ENCODE measurements around the gene TAF9B.
A peak's percentile ranks its signal among the peaks of the same experiment; 100 is the strongest.
"Not testable (repeated sequence)": the region's sequence is repeated elsewhere in the genome, so short reads cannot be mapped to it uniquely, and the experiment has no call there.

The TAF9B gene, protein sequence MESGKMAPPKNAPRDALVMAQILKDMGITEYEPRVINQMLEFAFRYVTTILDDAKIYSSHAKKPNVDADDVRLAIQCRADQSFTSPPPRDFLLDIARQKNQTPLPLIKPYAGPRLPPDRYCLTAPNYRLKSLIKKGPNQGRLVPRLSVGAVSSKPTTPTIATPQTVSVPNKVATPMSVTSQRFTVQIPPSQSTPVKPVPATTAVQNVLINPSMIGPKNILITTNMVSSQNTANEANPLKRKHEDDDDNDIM

DNA sequence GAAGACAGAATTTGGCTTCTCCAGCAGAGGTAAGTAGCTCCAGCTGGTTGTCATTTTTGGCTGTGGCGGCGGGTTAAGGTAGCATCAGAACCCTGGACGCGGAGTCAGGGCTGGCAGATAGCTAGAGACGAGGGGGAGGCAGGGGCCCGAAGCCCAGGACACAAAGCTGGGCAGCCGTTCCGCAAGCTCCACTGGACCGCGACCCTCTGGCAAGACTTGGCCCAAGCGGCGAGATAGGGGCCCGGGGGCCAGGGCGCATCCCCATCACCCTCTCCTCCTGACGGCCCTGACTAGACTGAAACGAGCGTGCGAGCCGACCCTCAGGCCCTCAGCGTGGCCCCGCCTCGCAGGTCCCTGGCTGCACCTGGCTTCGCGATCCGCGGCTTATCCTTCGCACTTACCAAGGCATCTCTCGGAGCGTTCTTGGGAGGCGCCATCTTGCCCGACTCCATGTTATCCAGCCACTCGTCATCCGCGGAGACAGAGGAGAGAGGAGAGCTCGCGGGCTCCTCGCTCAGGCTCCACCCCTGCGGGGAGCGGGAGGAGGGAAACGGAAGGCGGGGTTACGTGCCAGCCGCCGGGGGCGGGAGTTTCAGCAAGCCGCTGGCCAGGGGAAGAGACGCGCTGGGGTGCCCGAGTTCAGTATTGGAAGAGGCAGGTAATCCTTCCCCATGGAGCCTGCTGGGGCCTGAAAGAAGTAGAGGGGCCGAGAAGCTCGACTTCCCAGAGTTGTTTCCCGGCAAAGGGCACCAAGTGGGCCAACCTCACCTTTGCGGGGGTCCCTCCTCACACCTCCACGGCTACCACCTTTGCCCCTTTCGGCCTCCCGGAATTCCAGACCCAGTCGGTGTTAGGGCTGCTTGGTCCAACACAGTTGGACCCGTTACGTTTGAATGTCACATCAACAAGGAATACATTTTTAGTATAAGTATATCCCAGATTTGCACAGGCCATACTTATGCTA lies at the start of gene TAF9B:
Gene TAF9B (minus strand): TSS at position 491 of the 964 bp plus-strand sequence. CDS start 39 bp downstream, at position 452.
- peak; percentile 86 for DNase-seq (ENCODE audit: low read depth)
- peak within 1 kb of the TSS; percentile 65 for H3K4me3 ChIP-seq (ENCODE audit: low read depth, low read length)
- TF ChIP-seq POLR2A (IDR thresholded peaks at IDR 0.05; ENCODE audit: extremely low read depth, insufficient read length): peak; percentile 51
- TF ChIP-seq, protein P1, sequence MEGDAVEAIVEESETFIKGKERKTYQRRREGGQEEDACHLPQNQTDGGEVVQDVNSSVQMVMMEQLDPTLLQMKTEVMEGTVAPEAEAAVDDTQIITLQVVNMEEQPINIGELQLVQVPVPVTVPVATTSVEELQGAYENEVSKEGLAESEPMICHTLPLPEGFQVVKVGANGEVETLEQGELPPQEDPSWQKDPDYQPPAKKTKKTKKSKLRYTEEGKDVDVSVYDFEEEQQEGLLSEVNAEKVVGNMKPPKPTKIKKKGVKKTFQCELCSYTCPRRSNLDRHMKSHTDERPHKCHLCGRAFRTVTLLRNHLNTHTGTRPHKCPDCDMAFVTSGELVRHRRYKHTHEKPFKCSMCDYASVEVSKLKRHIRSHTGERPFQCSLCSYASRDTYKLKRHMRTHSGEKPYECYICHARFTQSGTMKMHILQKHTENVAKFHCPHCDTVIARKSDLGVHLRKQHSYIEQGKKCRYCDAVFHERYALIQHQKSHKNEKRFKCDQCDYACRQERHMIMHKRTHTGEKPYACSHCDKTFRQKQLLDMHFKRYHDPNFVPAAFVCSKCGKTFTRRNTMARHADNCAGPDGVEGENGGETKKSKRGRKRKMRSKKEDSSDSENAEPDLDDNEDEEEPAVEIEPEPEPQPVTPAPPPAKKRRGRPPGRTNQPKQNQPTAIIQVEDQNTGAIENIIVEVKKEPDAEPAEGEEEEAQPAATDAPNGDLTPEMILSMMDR (IDR thresholded peaks at IDR 0.05; ENCODE audit: low read depth, low read length): no peak
- TF ChIP-seq MYC (IDR thresholded peaks at IDR 0.05; ENCODE audit: low read depth, low read length): peak; percentile 15; the same call in 1 of the 2 replicates

DNA sequence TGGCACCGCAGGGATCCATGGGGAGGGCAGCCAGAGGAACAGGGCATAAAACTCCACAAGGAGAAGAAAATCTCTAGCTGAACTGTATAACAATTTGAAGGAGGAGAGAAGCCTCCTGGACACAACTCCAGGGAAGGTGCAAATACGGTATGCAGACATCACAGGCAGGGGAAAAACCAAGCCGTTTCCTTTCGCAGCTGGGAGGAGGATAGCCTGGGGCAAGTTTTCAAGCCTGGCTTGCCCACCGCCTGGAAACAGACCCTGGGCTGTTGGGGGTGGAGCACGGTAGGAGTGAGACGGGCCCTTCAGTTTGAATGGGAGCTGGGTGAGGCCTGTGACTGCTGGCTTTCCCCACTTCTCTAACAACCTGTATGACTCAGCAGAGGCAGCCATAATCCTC lies 43.4 kb upstream of the TAF9B start:
- TF ChIP-seq, protein P1 (IDR thresholded peaks at IDR 0.05; ENCODE audit: low read depth, low read length): no peak
- TF ChIP-seq POLR2A (IDR thresholded peaks at IDR 0.05; ENCODE audit: extremely low read depth, insufficient read length) (no peak), MYC (IDR thresholded peaks at IDR 0.05; ENCODE audit: low read depth, low read length) (no peak)
- TF ChIP-seq, protein P2, sequence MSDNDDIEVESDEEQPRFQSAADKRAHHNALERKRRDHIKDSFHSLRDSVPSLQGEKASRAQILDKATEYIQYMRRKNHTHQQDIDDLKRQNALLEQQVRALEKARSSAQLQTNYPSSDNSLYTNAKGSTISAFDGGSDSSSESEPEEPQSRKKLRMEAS (IDR thresholded peaks at IDR 0.05; ENCODE audit: low read depth, low read length): no peak
- no peak for DNase-seq (ENCODE audit: low read depth)
- no peak overlapping the region for H3K4me3 ChIP-seq (ENCODE audit: low read depth, low read length)

DNA sequence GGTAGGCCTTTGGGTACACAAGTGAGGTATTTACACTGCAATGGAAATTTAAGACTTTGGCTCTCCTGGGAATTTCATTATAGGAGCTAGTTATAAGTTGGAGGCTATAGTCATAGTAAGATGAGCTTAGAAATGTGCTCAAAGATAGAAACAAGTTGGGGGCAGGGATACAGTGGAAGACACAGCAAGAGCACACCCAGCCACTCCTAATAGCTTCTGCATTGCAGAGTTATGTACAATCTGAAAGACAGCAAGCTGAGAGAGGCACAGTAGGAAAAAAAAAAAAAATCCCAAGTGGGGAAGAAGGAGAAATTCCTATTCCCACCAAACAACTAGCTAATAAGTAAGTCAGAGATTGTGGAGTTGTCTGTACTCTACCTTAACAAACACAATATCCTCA lies 41.9 kb upstream of the TAF9B start:
- TF ChIP-seq MYC (IDR thresholded peaks at IDR 0.05; ENCODE audit: low read depth, low read length): no peak
- TF ChIP-seq, protein P1 (IDR thresholded peaks at IDR 0.05; ENCODE audit: low read depth, low read length): no peak
- no peak for TF ChIP-seq POLR2A (IDR thresholded peaks at IDR 0.05; ENCODE audit: extremely low read depth, insufficient read length)
- TF ChIP-seq, protein P2 (IDR thresholded peaks at IDR 0.05; ENCODE audit: low read depth, low read length): no peak
- no peak overlapping the region for H3K4me3 ChIP-seq (ENCODE audit: low read depth, low read length)
- no peak for DNase-seq (ENCODE audit: low read depth)

DNA sequence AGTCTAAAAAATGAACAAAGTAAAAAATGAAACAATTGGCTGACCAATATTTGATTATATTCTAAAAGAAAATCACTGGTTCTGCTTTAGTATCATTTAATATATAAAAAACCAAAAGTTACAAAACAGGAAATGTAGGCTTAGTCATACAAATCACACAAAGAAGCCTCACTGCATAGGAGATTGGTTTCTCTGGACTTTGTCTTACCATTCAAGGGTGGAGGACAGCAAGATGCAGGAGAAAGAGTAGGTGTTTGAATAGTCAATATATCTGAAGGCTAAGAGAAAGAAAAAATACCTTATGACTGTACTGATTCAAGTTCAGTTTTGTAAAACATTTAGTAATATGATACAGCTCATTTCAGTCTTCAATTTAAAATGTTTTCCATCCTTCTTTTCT lies 28.6 kb upstream of the TAF9B start:
- TF ChIP-seq, protein P2 (IDR thresholded peaks at IDR 0.05; ENCODE audit: low read depth, low read length): no peak
- TF ChIP-seq, protein P1 (IDR thresholded peaks at IDR 0.05; ENCODE audit: low read depth, low read length): no peak
- TF ChIP-seq POLR2A (IDR thresholded peaks at IDR 0.05; ENCODE audit: extremely low read depth, insufficient read length) (no peak), MYC (IDR thresholded peaks at IDR 0.05; ENCODE audit: low read depth, low read length) (no peak)
- no peak overlapping the region for H3K4me3 ChIP-seq (ENCODE audit: low read depth, low read length)
- peak; percentile 1 for DNase-seq (ENCODE audit: low read depth)

DNA sequence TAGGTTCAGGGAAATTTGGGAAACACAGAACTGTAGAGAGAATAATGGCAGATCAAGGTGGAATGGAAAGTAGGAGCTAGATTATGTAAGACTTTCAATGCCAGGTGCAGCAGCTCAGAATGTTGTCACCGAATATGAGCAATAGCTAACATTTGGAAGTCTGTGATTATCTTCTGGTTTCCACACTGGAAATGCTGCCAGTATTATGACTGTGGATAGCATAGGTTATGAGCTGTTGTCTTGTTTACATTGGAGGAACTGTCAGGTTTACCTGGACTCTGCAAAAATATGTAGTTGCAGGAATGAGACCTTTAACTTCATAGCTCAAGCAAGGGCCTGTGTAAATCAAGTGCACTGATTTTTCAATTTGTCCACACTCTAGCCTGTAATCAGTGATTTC lies 26.0 kb upstream of the TAF9B start:
- no peak overlapping the region for H3K4me3 ChIP-seq (ENCODE audit: low read depth, low read length)
- no peak for TF ChIP-seq POLR2A (IDR thresholded peaks at IDR 0.05; ENCODE audit: extremely low read depth, insufficient read length)
- no peak for TF ChIP-seq MYC (IDR thresholded peaks at IDR 0.05; ENCODE audit: low read depth, low read length)
- TF ChIP-seq, protein P1 (IDR thresholded peaks at IDR 0.05; ENCODE audit: low read depth, low read length): no peak
- TF ChIP-seq, protein P2 (IDR thresholded peaks at IDR 0.05; ENCODE audit: low read depth, low read length): no peak
- no peak for DNase-seq (ENCODE audit: low read depth)

DNA sequence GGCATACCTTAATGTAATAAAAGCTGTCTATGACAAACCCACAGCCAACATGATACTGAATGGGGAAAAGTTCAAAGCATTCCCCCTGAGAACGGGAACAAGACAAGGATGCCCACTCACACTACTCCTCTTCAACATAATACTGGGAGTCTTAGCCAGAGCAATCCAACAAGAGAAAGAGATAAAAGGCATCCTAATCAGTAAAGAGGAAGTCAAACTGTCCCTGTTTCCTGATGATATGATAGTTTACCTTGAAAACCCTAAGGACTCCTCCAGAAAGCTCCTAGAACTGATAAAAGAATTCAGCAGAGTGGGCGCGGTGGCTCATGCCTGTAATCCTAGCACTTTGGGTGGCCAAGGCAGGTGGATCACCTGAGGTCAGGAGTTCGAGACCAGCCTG lies 23.7 kb upstream of the TAF9B start:
- H3K4me3 ChIP-seq (ENCODE audit: low read depth, low read length); DNase-seq (ENCODE audit: low read depth): not testable (repeated sequence)

DNA sequence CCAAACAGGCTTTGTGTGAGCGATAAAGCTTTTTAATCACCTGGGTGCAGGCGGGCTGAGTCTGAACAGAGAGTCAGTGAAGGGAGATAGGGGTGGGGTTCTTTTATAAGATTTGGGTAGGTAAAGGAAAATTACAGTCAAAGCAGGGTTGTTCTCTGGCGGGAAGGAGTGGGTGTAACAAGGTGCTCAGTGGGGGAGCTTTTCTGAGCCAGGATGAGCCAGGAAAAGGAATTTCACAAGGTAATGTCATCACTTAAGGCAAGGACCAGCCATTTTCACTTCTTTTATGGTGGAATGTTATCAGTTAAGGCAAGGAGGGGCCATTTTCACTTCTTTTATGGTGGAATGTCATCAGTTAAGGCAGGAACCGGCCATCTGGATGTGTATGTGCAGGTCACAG lies 21.3 kb upstream of the TAF9B start:
- DNase-seq (ENCODE audit: low read depth); H3K4me3 ChIP-seq (ENCODE audit: low read depth, low read length): not testable (repeated sequence)

DNA sequence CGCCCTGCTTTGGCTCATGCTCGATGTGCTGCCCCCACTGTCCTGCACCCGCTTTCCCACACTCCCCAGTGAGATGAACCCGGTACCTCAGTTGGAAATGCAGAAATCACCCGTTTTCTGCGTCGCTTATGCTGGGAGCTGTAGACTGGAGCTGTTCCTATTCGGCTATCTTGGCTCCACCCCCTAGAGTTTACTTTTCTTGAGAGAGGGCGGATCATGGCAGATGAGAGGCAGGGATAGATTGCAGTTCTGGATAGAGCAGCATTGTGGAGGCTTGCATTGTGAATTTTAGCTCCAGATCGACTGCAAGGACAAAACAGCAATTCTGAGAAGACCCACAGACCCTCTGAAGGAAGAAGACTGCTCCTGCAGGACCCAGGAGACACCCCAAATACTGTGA lies 18.4 kb upstream of the TAF9B start:
- DNase-seq (ENCODE audit: low read depth): not testable (repeated sequence)

DNA sequence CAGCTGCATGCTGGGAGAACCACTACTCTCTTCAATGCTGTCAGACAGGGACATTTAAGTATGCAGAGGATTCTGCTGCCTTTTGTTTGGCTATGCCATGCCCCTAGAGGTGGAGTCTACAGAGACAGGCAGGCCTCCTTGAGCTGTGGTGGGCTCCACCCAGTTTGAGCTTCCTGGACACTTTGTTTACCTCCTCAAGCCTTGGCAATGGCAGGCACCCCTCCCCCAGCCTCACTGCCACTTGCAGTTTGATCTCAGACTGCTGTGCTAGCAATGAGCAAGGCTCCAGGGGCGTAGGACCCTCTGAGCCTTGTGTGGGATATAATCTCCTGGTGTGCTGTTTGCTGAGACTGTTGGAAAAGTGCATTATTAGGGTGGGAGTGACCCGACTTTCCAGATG lies 17.9 kb upstream of the TAF9B start:
- not testable (repeated sequence) for H3K4me3 ChIP-seq (ENCODE audit: low read depth, low read length); DNase-seq (ENCODE audit: low read depth)

More for the DNA sequence above, 18.4 kb upstream of the TAF9B start:
- not testable (repeated sequence) for H3K4me3 ChIP-seq (ENCODE audit: low read depth, low read length)

Data from NB4 (cell line).